ENCODE data around the gene SLC7A8.
A peak's percentile ranks its signal among the peaks of the same experiment; 100 is the strongest.

Gene SLC7A8

GRCh38 chr14:23128969-23129758 is 54.3 kb downstream of the SLC7A8 start:
- no peak for DNase-seq

DNA sequence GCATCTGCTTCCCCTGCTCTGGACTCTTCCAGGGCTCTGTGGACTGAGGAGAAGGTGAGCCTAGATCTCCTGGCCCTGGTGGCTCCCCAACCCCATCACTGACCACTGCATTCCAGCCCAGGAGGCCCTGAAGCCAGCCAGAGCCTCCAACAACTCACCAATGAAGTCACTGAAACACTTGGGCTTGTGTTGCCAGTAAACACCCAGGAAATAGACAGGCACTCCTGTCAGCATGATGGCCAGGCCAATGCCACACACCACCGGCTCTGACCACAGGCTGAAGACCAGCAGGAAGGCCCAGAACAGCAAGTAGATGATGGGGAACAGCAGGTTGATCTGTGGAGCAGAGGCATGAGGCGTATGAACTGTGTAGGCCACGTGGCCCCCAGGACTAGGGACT is 55.6 kb downstream of the SLC7A8 start:
- DNase-seq = no peak

GRCh38 chr14:23126548-23127278 is 56.7 kb downstream of the SLC7A8 start:
- DNase-seq = no peak

- DNase-seq = no peak
Measured at GRCh38 chr14:23125933-23126524, 57.4 kb downstream of the SLC7A8 start.

DNA sequence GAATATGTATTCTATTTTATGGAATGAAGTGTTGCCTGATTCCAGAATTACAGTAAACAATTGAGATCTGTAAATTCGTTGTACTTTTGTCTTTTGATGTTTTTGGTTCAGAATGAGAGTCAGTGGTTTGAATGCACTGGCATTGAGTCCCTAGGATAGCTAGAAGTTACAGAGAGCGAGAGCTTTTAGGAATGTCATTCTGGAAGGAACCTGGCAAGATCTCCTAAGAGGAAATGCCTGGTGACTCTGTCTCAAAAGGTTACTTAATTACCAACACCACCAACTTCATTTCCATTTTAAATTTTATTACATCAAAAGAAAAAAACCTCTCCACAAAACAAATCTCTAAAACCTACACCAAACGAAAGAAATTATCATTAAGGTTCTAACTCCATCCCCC is 58.4 kb downstream of the SLC7A8 start:
- DNase-seq = no peak

DNA sequence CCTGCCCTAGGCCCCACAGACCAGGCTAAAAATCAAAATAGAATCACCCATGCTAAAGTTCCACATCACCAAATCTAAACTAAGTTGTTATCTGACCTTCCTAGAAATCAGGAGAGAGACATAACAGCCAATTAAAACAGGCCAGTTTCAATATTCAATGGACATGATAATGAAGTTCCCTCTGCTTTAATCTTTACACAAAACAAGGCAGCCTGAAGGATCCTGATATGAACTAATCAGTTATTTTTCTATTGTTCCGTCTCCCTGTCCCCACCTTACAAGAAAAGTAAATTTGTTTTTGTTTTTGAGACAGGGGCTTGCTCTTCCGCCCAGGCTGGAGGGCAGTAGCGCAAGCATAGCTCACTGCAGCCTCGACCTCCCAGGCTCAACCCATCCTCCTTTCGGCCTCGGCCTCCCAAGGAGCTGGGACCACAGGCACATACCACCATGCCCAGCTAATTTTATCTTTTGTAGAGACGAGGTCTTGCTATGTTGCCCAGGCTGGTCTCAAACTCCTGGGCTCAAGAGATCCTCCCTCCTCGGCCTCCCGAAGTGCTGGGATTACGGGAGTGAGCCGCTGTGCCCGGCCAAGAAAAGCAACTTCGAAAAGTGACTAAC is 59.0 kb downstream of the SLC7A8 start:
- no peak for DNase-seq

DNA sequence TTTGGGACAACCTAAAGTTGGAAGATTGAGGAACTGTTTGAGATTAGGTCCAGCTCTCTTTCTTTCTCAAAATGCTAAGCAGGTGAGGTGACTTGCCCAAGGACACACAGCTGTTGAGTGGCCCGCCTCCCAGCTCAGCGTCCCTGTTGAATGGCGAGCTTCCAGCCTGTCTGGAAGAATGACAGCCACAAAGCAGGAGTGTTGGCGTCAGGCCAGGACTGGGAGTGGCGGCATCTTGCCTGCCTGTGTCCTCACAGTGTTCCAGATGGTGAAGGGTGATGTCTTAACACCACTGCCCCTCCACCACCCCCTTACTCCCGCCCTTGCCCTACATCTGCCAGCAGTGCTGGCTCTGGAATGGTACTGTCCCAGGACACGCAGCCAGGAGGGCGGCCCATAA is 60.0 kb downstream of the SLC7A8 start:
- peak; percentile 10 for DNase-seq

DNA sequence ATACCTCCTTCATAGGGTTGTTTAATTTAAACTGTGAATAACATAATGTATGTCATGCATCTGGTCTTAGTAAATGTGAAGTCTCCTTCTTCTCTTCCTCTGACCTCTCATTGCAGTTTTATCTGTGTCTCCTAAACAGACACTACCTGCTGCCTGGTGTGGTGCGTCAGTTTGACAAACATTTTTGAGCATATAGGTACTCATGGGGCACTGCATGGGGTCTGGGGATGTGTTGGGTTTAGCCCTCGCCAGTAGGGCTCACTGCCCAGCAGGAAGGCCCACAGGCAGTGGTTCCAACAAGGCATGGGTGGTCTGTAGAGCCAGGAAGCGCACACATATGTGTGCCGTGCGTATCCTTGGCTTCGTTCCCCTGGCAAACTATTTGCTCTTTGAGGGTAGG is 61.4 kb downstream of the SLC7A8 start:
- DNase-seq = no peak

DNA sequence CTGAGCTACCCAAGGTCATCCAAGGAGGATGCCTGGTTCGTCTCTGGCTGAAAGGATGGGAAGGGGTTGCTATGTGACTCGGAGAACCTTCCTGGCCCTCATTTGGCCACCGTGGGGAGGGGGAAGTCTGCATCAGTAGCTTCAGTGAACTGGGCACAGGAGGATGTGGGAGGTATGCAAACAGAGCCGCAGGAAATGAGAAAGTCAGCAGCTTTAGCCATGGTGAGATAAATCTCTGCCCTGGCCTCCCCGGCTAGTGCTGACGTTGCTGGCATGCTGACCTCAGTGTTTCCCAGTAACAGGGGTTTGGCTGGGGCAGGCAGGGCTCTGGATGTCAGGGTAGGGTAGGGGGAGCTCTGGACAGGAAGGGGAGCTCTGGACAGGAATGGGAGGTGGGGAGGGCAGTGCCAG is 62.1 kb downstream of the SLC7A8 start:
- no peak for DNase-seq

- peak; percentile 81 for DNase-seq
Measured at GRCh38 chr14:23120541-23121251, 62.8 kb downstream of the SLC7A8 start.

GRCh38 chr14:23119363-23120327 is 63.8 kb downstream of the SLC7A8 start:
- no peak for DNase-seq

- DNase-seq = no peak
Measured at GRCh38 chr14:23118506-23119362, 64.7 kb downstream of the SLC7A8 start, which contains the start of gene CEBPE. CEBPE (minus strand) TSS chr14:23119255; CDS start chr14:23119091, 164 bp downstream.

GRCh38 chr14:23117371-23118020 is 66.0 kb downstream of the SLC7A8 start:
- no peak for DNase-seq

DNA sequence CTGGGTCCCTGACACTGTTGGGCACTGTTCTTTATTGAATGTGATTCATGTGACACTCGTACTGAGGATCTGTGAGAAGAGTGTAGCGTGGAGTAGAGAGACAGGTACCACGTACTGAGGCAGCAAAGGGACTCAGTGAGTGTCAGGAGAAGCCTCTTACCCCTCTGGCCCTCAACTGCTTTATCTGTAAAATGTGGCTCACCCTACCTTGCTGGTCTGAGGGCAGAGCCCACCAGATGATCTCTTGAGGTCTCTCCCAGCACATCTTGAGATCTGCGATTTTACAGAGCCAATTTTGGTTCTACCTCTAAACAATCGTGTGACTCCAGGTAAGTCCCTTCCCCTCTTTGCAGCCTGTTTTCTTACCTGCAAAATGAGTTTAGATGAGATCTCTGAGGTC is 67.5 kb downstream of the SLC7A8 start:
- no peak for DNase-seq

DNA sequence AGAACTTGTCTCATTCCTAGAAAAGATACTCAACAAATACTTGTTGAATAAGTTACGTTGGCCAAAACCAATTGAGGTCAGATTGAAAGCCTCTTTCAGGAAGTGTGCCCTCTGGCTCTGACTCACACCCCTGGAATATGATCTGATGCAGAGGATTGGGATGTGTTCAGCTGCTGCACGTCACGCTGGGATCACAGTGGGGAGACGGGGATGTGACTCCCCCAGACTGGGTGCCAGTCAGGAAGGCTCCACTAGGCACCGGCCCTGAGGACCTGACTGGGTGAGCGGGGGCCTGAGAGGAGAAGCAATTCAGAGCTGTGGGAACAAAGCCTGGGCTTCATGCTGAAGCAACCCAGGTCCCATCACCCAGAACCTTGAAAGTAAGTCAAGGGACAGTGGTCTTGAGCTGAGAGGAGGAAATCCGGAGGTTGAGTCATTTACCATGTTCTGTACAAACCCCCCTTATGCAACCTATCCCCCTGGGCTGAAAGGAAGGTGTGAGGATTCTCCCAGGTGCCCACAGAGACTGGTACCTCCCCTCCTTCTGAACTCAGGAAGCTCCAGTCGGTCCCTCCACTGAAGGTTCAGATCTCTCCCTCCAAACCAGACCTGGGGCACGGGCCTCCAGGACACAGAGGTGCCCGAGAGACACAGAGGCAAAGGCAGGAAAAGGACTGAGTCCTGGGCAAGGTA is 68.3 kb downstream of the SLC7A8 start:
- DNase-seq = no peak

DNA sequence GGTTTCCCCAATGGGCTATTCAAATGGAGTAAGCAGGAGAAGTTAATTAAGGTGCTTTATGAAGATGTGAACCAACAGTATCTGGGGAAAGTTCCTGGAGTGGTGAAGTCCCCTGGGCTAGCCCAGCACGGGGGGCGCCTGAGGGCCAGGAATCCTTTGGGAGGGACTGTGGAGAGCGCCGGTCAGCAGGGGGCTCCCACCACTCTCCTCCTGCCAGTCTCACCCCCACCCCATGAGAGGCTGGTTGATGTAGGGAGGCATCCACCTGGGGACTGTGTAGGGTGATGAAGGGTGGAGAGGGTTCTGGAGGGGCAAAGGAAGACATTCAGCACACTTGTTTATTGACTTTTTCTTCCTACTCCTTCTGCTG is 68.8 kb downstream of the SLC7A8 start:
- no peak for DNase-seq

DNA sequence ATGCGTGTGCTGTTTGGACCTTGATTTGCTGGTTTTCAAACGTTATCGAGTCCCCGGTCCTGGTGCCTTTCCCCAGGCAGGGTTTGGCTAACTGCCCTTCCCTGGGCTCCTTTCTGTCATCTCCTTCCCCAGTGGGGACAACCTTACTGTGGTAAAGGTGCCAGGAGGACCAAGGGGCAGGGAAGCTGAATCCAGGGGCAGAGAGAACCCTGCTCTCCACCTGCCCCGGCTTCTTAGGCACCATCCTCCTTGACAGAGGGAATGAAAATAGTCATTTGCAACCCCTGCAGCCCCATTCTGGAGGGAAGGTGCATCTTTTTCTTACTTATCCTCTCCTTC is 69.4 kb downstream of the SLC7A8 start:
- DNase-seq = no peak

GRCh38 chr14:23113431-23114119 is 69.9 kb downstream of the SLC7A8 start:
- no peak for DNase-seq

Measured in NCI-H1105 treated with DMSO at 0.1 percent for 48 hours (cell line).